K562 (cell line): ENCODE measurements around the gene C1orf21. TPM values are rescaled to one million over a fixed set of nuclear protein-coding genes. Genes with fewer than 3 reads are reported as not detected.

ENCODE experiments used
- ATAC-seq: fragments of 200-7000 bp; cut with Tn5 transposase; 3 replicates; pipeline ENCODE4 v1.9.1; 2020; ENCODE audit warnings: moderate library complexity
- BruUV-seq: library from RNA; stranded (reverse); fragments of 400-500 nt; replicated peaks from 2 replicates; lab custom pipeline; 2021; lab: Mats Ljungman, UMichigan
- CTCF ChIA-PET: fragments of 300-600 bp; formaldehyde crosslinking; extraction: SDS; loops from one replicate; lab custom pipeline; 2021; ENCODE audit warnings: low intra/inter-chr PET ratio; lab: Yijun Ruan, JAX
- POLR2A ChIA-PET: fragments of 300-600, 350-650 bp; sonication (Branson Sonifier 250); formaldehyde crosslinking; extraction: SDS; loops from one replicate; lab custom pipeline; 2021; ENCODE audit warnings: antibody characterized with exemption, inconsistent platforms; lab: Yijun Ruan, JAX
- DNase-seq, 4 experiments: peaks; one replicate each; pipeline versions ENCODE4 v3.0.0 to v3.0.0-alpha.2; 2011 to 2018; ENCODE audit warnings: low spot score in 3 of 4, mixed read lengths in 3 of 4; ENCODE audit errors: extremely low read depth in 1 of 4
- FAIRE-seq: peaks from 2 replicates; lab custom pipeline; 2011; peaks lifted over from hg19 to GRCh38; lab: Jason Lieb, UNC
- H2AFZ ChIP-seq: 2 replicates; pipeline ENCODE4 v1.6.0; 2011; ENCODE audit warnings: low read depth, low read length, control low read depth, inconsistent platforms
- H3K27ac ChIP-seq: fragments of 200-600 bp; 3 replicates; pipeline ENCODE4 v1.8.0; 2011; ENCODE audit warnings: low read depth, mild to moderate bottlenecking, control low read depth, inconsistent platforms, low read length, moderate library complexity, mixed read lengths; ENCODE audit errors: extremely low read depth
- H3K27me3 ChIP-seq, 2 experiments: fragments of 300-600 bp in 1 of 2; 2 replicates in 1 of 2; 3 replicates in 1 of 2; pipeline versions ENCODE4 v1.6.0 to v1.8.0; 2011; ENCODE audit warnings: inconsistent platforms in 2 of 2, low read length in 2 of 2, mild to moderate bottlenecking in 1 of 2, mixed read lengths in 1 of 2, moderate library complexity in 1 of 2; ENCODE audit not compliant: control insufficient read depth in 2 of 2, insufficient read depth in 2 of 2
- H3K36me3 ChIP-seq: fragments of 300-600 bp; 3 replicates; pipeline ENCODE4 v1.8.0; 2011; ENCODE audit warnings: mild to moderate bottlenecking, low read length, inconsistent platforms; ENCODE audit not compliant: control insufficient read depth, insufficient read depth
- H3K4me1 ChIP-seq, 2 experiments: fragments of 200-600 bp in 1 of 2; replicated peaks in 1 of 2; 2 replicates in 1 of 2; 3 replicates in 1 of 2; pipeline versions ENCODE4 v1.5.1 to v1.8.0; 2011; ENCODE audit warnings: inconsistent platforms in 2 of 2, low read length in 2 of 2, mild to moderate bottlenecking in 1 of 2, mixed read lengths in 1 of 2, moderate library complexity in 1 of 2; ENCODE audit not compliant: control insufficient read depth in 2 of 2, insufficient read depth in 2 of 2
- H3K4me2 ChIP-seq: 2 replicates; pipeline ENCODE4 v1.6.1; 2011; ENCODE audit warnings: low read length, control low read depth, inconsistent platforms, mixed read lengths; ENCODE audit not compliant: insufficient read depth
- H3K4me3 ChIP-seq: fragments of 200-600 bp; sonication (generic), shearing (Covaris generic); 2 replicates; pipeline ENCODE4 v1.5.1; 2016; ENCODE audit warnings: control low read depth, inconsistent platforms
- H3K79me2 ChIP-seq: fragments of 200-600 bp; 3 replicates; pipeline ENCODE4 v1.8.0; 2011; ENCODE audit warnings: low read length, inconsistent platforms; ENCODE audit not compliant: control insufficient read depth, insufficient read depth
- H3K9ac ChIP-seq, 2 experiments: 2 replicates each; pipeline versions ENCODE4 v1.6.0 to v1.6.1; 2011; ENCODE audit warnings: low read depth in 2 of 2, low read length in 2 of 2, control low read depth in 1 of 2, inconsistent platforms in 1 of 2, mild to moderate bottlenecking in 1 of 2, mixed read lengths in 1 of 2; ENCODE audit not compliant: insufficient read depth in 1 of 2
- H3K9me1 ChIP-seq: one replicate; pipeline ENCODE4 v1.6.0; 2011; ENCODE audit warnings: inconsistent platforms, mild to moderate bottlenecking, low read length, moderate library complexity; ENCODE audit not compliant: control insufficient read depth, insufficient read depth
- H3K9me3 ChIP-seq: replicated peaks from 2 replicates; pipeline ENCODE4 v1.5.1; 2011; ENCODE audit warnings: low read depth, low read length, inconsistent platforms; ENCODE audit not compliant: control insufficient read depth, insufficient read depth
- H4K20me1 ChIP-seq: replicated peaks from 2 replicates; pipeline ENCODE4 v1.6.1; 2011; ENCODE audit warnings: low read length, inconsistent platforms, mixed read lengths; ENCODE audit not compliant: control insufficient read depth, insufficient read depth
- CCNT2 ChIP-seq: IDR thresholded peaks from 2 replicates; pipeline ENCODE4 v1.6.1; 2011; ENCODE audit warnings: borderline replicate concordance, low read depth, mild to moderate bottlenecking, moderate library complexity, mixed read lengths, low read length; ENCODE audit not compliant: insufficient read length; ENCODE audit errors: extremely low read depth
- KLF10 ChIP-seq: fragments of 250-450 bp; sonication (Bioruptor Pico); IDR thresholded peaks from 2 replicates; pipeline ENCODE4 v1.6.1; 2021; ENCODE audit warnings: matching md5 sums
- RAD51 ChIP-seq: fragments of 450-650 bp; IDR thresholded peaks from 2 replicates; pipeline ENCODE4 v1.7.1; 2016; ENCODE audit warnings: low read depth, mild to moderate bottlenecking, borderline replicate concordance
- RFX5 ChIP-seq: IDR thresholded peaks from 2 replicates; pipeline ENCODE4 v1.6.1; 2011; ENCODE audit warnings: low read depth, mild to moderate bottlenecking, improper control_type of control experiment, low read length
- SRSF7 ChIP-seq: fragments of 200-400 bp; formaldehyde crosslinking; optimal IDR thresholded peaks from 2 replicates; pipeline ENCODE3; 2017; ENCODE audit warnings: mild to moderate bottlenecking, low read depth, low read length
- STAT5B ChIP-seq: fragments of 250-450 bp; sonication (Bioruptor Pico); IDR thresholded peaks from 2 replicates; pipeline ENCODE4 v1.8.0; 2021; ENCODE audit warnings: mild to moderate bottlenecking, inconsistent platforms
- TAF9B ChIP-seq: fragments of 450-650 bp; IDR thresholded peaks from 2 replicates; pipeline ENCODE4 v1.6.1; 2018; ENCODE audit warnings: mild to moderate bottlenecking; ENCODE audit not compliant: partially characterized antibody
- TAL1 ChIP-seq: fragments of 450-650 bp; IDR thresholded peaks from 2 replicates; pipeline ENCODE4 v1.6.1; 2016; ENCODE audit warnings: mild to moderate bottlenecking
- ZNF175 ChIP-seq: fragments of 200-800 bp; sonication (Bioruptor generic); IDR thresholded peaks from 2 replicates; pipeline ENCODE4 v1.6.1; 2016; ENCODE audit warnings: low read depth, mild to moderate bottlenecking, missing genetic modification characterization, missing compliant biosample characterization
- ZZZ3 ChIP-seq: fragments of 450-650 bp; IDR thresholded peaks from 2 replicates; pipeline ENCODE4 v1.6.1; 2016; ENCODE audit warnings: antibody characterized with exemption, mild to moderate bottlenecking, moderate library complexity
- WGBS: fragments of 100-300 bp; shearing (Covaris generic); methylation state at CpG from one replicate; pipeline ENCODE4 v1.1.6; 2016; ENCODE audit warnings: low coverage, mixed read lengths; ENCODE audit not compliant: insufficient coverage; ENCODE audit errors: missing lambda C conversion rate; 5-methylcytosine and 5-hydroxymethylcytosine counted together
- in situ Hi-C: fragments of 300-500 bp; cut with MboI; formaldehyde crosslinking; loops from 4 replicates; pipeline ENCODE4 v1.15.0; 2018; ENCODE audit warnings: inconsistent platforms, mixed read lengths
- intact Hi-C: fragments of 100-400 bp; cut with micrococcal nuclease; formaldehyde crosslinking; loops from 2 replicates; pipeline ENCODE4 v1.14.2; 2022
- polyA plus RNA-seq, 8 experiments: library from polyadenylated mRNA; depleted of rRNA in 4 of 8; stranded (reverse) in 5 of 8; unstranded in 3 of 8; fragments of >200 nt; fragmentation: Nextera tagmentation in 2 of 8; fragmentation: Illumina TruSeq in 1 of 8; extraction: Ambion mirVana in 2 of 8; extraction: Trizol in 1 of 8; gene quantifications; 2 replicates each; pipeline versions ENCODE4 v1.2.1 to v1.2.3, GENCODE V29; 2011 to 2014; ENCODE audit warnings: inconsistent platforms in 1 of 8, missing spikeins in 1 of 8
- total RNA-seq, 7 experiments: library from RNA; depleted of rRNA in 6 of 7; stranded (reverse); fragments of >200 nt in 6 of 7; fragmentation: Illumina TruSeq in 2 of 7; extraction: Trizol in 2 of 7; gene quantifications; 2 replicates each; pipeline versions ENCODE4 v1.2.1 to v1.2.3, GENCODE V29; 2011 to 2021; ENCODE audit warnings: low replicate concordance in 1 of 7
- TF ChIP-seq, protein P1 (sequence below): sonication (generic); formaldehyde crosslinking; IDR thresholded peaks from 2 replicates; pipeline ENCODE4 v1.8.1; 2022; ENCODE audit warnings: missing genetic modification reagents

The C1orf21 gene
- total and polyA plus RNA-seq, 9 of the 15 experiments (the other 6 are each of a cell fraction or from before 2014, with no cell fraction given) = under 0.01 to 0.31 (median 0.07) TPM

DNA sequence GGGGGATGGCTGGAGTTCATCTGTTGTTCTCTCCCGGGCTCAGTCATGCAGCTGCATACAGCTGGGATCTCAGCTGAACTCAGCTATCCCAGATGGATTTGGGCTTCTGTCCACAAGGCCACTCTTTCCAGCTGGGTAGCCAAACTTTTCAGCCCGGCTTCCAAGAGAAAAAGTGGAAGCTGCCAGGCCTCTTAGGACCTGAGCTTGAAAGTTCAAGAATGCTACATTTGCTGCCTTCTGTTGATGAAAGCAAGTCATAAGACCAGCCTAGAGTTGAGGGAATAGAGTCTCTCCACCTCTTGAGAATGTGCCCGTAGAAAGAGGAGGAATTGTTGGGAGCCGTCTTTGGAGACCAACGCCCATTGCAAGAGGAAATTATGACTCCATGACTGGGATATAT lies 95.3 kb downstream of the C1orf21 start:
- POLR2A ChIA-PET = interaction anchor here (0.5 kb wide), 1 partner anchor 457 kb away, joined by 4 read pairs; no protein-coding TSS in a partner anchor
- 2% methylated on average over 5 of the region's 5 CpGs for WGBS
- CTCF ChIA-PET = no interaction called here
- FAIRE-seq (no peak), DNase-seq (no peak), ATAC-seq (no peak)
- Histone ChIP-seq H3K36me3 (no peaks in the 10 kb centered on the region), H3K27me3 (peaks cover 3 to 13% of the 10 kb centered on the region in 2 experiments; a peak in 3 of 5 replicates), H3K9me1 (no peaks in the 10 kb centered on the region), H3K4me2 (no peak overlapping the region), H3K9me3 (no peaks in the 10 kb centered on the region), H3K27ac (no peak overlapping the region), H3K9ac (no peak overlapping the region), H2AFZ (no peak overlapping the region), H3K4me1 (no peaks in the 10 kb centered on the region), H3K4me3 (no peak overlapping the region), H4K20me1 (no peaks in the 10 kb centered on the region), H3K79me2 (no peaks in the 10 kb centered on the region)
- intact Hi-C loops (no loop called here), in situ Hi-C loops (no loop called here)
- no TSS peak for BruUV-seq
- TF ChIP-seq TAL1 (no peak), ZNF175 (CRISPR knock-in tag) (no peak), RAD51 (no peak), TAF9B (no peak), RFX5 (no peak), SRSF7 (no peak), CCNT2 (no peak), STAT5B (CRISPR knock-in tag) (no peak), KLF10 (CRISPR knock-in tag) (no peak), ZZZ3 (no peak)
- TF ChIP-seq, protein P1, sequence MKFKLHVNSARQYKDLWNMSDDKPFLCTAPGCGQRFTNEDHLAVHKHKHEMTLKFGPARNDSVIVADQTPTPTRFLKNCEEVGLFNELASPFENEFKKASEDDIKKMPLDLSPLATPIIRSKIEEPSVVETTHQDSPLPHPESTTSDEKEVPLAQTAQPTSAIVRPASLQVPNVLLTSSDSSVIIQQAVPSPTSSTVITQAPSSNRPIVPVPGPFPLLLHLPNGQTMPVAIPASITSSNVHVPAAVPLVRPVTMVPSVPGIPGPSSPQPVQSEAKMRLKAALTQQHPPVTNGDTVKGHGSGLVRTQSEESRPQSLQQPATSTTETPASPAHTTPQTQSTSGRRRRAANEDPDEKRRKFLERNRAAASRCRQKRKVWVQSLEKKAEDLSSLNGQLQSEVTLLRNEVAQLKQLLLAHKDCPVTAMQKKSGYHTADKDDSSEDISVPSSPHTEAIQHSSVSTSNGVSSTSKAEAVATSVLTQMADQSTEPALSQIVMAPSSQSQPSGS = no peak
